Activated CD8-positive, alpha-beta T cell treated with anti-CD3 and anti-CD28 coated beads, Interleukin-2, amount 10 ng/mL, durations not matched to agents 7 days and 5 days (primary cell): ENCODE measurements around the gene BAG3. TPM values are rescaled to one million over a fixed set of nuclear protein-coding genes. Genes with fewer than 3 reads are reported as not detected.
"Not testable (repeated sequence)": the region's sequence is repeated elsewhere in the genome, so short reads cannot be mapped to it uniquely, and the experiment has no call there.

Experiments used
- ATAC-seq: fragments of 150-1000 bp; cut with Tn5 transposase; one replicate; pipeline ENCODE4 v1.10.0; 2021; ENCODE audit warnings: moderate library complexity
- CTCF ChIA-PET: fragments of 350-600 bp; sonication (Branson Sonifier 250); formaldehyde crosslinking; loops from one replicate; lab custom pipeline; 2021; ENCODE audit warnings: antibody characterized with exemption; lab: Charles Lee
- POLR2A ChIA-PET: fragments of 350-600 bp; sonication (Branson Sonifier 250); formaldehyde crosslinking; loops from one replicate; lab custom pipeline; 2021; ENCODE audit warnings: antibody characterized with exemption; lab: Charles Lee
- DNase-seq: peaks from one replicate; pipeline ENCODE4 v3.0.0-alpha.2; 2020
- H3K27ac Mint-ChIP-seq: one replicate; pipeline ENCODE4 v1.8.0; 2021; ENCODE audit warnings: mild to moderate bottlenecking, mixed read lengths
- H3K27me3 Mint-ChIP-seq: one replicate; pipeline ENCODE4 v1.8.0; 2021; ENCODE audit warnings: low read depth, mixed read lengths
- H3K36me3 Mint-ChIP-seq: one replicate; pipeline ENCODE4 v1.8.0; 2021; ENCODE audit warnings: low read depth, mixed read lengths
- H3K4me1 Mint-ChIP-seq: one replicate; pipeline ENCODE4 v1.8.0; 2021; ENCODE audit warnings: low read depth, mixed read lengths
- H3K4me3 Mint-ChIP-seq: one replicate; pipeline ENCODE4 v1.8.0; 2021; ENCODE audit warnings: mild to moderate bottlenecking, mixed read lengths
- H3K9me3 Mint-ChIP-seq: one replicate; pipeline ENCODE4 v1.8.0; 2022; ENCODE audit warnings: mixed read lengths; ENCODE audit not compliant: insufficient read depth
- total RNA-seq, 2 experiments: library from RNA; stranded (reverse); gene quantifications; one replicate each; pipeline ENCODE4 v1.2.3, GENCODE V29; 2021

BAG3 gene
- total RNA-seq, 2 experiments from 2014 or later = 14.2 to 14.7 TPM

DNA sequence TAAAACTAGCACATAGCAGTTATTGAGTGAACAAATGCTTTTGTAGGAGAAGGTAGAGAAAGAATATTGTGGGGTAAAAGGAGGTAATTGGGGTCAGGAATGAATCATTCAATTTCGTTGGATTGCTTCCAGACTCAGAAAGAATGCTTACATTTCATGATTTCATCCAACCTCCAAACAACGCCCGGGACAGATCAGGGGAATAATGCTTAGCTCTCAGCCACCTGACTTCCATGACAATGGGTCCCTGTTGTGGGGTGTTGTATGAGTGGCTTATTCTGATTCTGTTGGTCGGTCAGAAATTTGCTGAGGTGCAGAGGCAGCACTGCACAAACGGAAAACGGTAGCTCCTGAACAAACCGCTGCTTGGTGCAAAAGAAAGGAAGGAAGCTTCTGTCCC is 50.7 kb downstream of the BAG3 start:
- Mint-ChIP-seq H3K27ac (no peak overlapping the region), H3K4me3 (no peak overlapping the region), H3K4me1 (peaks cover 33% of the 10 kb centered on the region), H3K9me3 (peaks cover 15% of the 10 kb centered on the region), H3K27me3 (peaks cover 2% of the 10 kb centered on the region), H3K36me3 (peaks cover 8% of the 10 kb centered on the region)
- DNase-seq (no peak), ATAC-seq (no peak)
- CTCF ChIA-PET = interaction anchor here (1.0 to 2.8 kb wide), 5 partner anchors 15 to 158 kb away, joined by 3 to 18 read pairs (median 4); partner anchors contain the start of gene INPP5F
- POLR2A ChIA-PET = interaction anchor here (1.0 kb wide), 1 partner anchor 23 kb away, joined by 3 read pairs; no protein-coding TSS in a partner anchor

DNA sequence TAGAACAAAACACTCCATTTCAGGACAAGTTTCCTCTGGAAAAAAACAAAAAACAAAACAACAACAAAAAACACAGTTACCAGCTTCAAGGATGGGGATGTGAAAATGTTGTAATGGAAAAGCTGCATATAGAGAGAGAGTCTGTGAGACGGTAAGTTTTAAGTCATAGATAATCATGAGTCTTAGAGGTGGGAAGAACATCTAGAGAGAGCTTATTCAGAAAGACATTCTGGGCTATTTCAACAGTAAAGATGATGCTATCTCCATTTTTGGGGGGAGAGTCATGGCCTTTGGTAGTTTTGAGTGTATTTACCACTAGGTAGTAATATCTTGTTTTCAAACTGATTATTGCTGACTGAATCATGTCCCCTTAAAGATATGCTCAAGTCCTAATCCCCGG is 51.4 kb downstream of the BAG3 start:
- ATAC-seq (no peak), DNase-seq (no peak)
- Mint-ChIP-seq H3K27me3 (peaks cover 2% of the 10 kb centered on the region), H3K36me3 (peaks cover 15% of the 10 kb centered on the region), H3K9me3 (peaks cover 21% of the 10 kb centered on the region), H3K4me1 (peaks cover 33% of the 10 kb centered on the region), H3K27ac (no peak overlapping the region), H3K4me3 (no peak overlapping the region)
- CTCF ChIA-PET = interaction anchor here (1.0 to 2.8 kb wide), 5 partner anchors 15 to 157 kb away, joined by 3 to 18 read pairs (median 4); partner anchors contain the start of gene INPP5F
- POLR2A ChIA-PET = interaction anchor here (1.0 kb wide), 1 partner anchor 23 kb away, joined by 3 read pairs; no protein-coding TSS in a partner anchor

DNA sequence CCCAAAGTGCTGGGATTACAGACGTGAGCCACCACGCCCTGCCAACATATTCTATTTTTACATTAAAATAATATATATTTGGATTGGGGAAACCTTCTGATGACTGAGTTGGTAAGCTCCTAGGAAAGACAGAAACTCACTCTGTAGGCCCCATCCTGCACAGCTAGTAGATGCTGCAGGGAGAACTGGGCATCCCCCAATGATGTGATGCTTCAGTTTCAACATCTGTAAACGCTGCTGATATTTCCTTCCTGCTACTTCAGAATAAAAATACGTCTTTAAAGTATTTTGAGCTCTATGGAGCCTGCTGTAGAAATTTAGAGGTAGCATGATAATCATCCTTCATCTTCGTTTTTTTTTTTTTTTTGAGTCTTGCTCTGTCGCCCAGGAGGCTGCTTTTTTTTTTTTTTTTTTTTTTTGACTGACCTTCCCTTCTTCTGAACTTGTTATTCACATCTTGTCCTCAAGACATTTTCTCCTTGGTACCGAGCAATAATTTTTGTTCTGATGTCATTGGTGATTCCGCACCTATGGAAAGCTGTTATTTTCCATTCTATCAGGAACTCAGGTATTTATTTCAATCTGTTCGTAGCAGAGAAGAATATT is 52.8 kb downstream of the BAG3 start:
- CTCF ChIA-PET = interaction anchor here (0.8 to 3.0 kb wide), 10 partner anchors 9 to 155 kb away, joined by 3 to 25 read pairs (median 4); partner anchors contain the start of gene INPP5F
- H3K9me3 Mint-ChIP-seq = peaks cover 21% of the 10 kb centered on the region
- H3K36me3 Mint-ChIP-seq = peaks cover 15% of the 10 kb centered on the region
- ATAC-seq (no peak), DNase-seq (no peak)
- H3K4me1 Mint-ChIP-seq = peaks cover 33% of the 10 kb centered on the region
- POLR2A ChIA-PET = interaction anchor here (0.6 to 1.2 kb wide), 3 partner anchors 18 to 24 kb away, joined by 3 read pairs; no protein-coding TSS in a partner anchor
- no peak overlapping the region for H3K4me3 Mint-ChIP-seq
- no peaks in the 10 kb centered on the region for H3K27me3 Mint-ChIP-seq
- peak overlapping the region; percentile 86 for H3K27ac Mint-ChIP-seq

DNA sequence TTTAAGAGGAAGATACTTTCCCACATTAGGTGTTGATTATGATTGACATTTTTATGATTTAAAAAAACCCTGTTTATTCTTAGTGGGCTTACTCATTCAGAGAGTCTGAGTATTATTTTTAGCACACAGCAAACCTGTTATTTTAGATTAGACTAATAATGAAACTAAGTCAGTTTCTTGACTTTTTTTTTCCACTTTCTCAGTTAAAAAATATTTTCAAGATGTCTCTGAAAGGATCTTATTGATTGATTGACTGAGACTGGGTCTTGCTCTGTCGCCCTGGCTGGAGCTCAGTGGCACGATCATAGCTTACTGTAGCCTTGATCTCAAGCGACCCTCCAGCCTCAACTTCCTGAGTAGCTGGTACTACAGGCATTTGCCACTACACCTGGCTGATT is 54.3 kb downstream of the BAG3 start:
- Mint-ChIP-seq H3K36me3 (peaks cover 15% of the 10 kb centered on the region), H3K27ac (peak overlapping the region; percentile 86)

DNA sequence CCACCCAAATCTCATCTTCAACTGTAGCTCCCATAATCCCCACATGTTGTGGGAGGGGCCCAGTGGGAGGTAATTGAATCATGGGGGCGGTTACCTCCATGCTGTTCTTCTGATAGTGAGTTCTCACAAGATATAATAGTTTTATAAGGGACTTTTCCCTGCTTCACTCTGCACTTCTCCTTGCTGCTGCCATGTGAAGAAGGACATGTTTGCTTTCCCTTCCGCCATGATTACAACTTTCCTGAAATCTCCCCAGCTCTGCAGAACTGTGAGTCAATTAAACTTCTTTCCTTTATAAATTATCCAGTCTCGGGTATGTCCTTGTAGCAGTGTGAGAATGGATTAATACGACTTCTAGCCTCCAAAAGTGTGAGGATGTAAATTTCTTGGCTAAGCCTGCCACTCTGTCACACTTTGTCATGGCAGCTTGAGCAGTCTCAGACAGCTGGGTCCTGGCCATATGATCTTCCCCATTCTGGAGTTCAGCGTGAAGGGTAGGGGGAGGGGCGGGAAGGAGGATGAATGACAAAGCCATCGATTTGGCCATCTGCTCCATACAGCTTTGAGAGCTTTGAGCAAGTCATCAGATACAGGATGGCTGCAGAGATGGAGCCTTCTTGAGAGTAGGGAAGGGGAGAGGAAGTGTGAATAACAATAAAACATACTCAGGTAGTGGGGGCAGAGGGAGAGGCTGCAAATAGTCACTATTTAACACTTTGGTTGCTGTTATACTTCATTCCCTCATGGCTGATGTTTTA is 55.5 kb downstream of the BAG3 start:
- POLR2A ChIA-PET = interaction anchor here (2.2 kb wide), 1 partner anchor 19 kb away, joined by 20 read pairs; the partner anchor contains the start of gene INPP5F
- Mint-ChIP-seq H3K27me3 (no peaks in the 10 kb centered on the region), H3K4me1 (peaks cover 27% of the 10 kb centered on the region), H3K9me3 (peaks cover 21% of the 10 kb centered on the region), H3K36me3 (peaks cover 18% of the 10 kb centered on the region), H3K27ac (no peak overlapping the region), H3K4me3 (no peak overlapping the region)
- DNase-seq (no peak), ATAC-seq (no peak)
- CTCF ChIA-PET = interaction anchor here (1.4 kb wide), 1 partner anchor 12 kb away, joined by 4 read pairs; no protein-coding TSS in a partner anchor

More for the DNA sequence above, 54.3 kb downstream of the BAG3 start:
- Mint-ChIP-seq H3K9me3 (peaks cover 21% of the 10 kb centered on the region), H3K4me1 (peaks cover 29% of the 10 kb centered on the region), H3K27me3 (no peaks in the 10 kb centered on the region), H3K4me3 (peak overlapping the region; percentile 22)
- ChIA-PET CTCF (interaction anchor here (1.4 to 3.0 kb wide), 4 partner anchors 10 to 21 kb away, joined by 4 to 25 read pairs (median 10); partner anchors contain the start of gene INPP5F), POLR2A (interaction anchor here (0.7 to 2.2 kb wide), 3 partner anchors 9 to 20 kb away, joined by 3 to 20 read pairs (median 3); partner anchors contain the start of gene INPP5F)
- DNase-seq = no peak
- ATAC-seq = peak; percentile 59

DNA sequence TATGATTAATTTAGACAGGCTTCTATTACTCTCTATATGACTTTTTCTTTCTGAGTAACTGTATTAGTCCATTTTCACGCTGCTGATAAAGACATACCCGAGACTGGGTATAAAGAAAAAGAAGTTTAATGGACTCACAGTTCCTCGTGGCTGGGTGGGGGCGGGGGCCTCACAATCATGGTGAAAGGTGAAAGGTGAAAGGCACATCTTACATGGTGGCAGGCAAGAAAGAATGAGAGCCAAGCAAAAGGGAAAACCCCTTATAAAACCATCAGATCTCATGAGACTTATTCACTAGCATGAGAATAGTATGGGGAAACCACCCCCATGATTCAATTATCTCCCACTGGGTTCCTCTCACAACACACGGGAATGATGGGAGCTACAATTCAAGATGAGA is 56.2 kb downstream of the BAG3 start:
- CTCF ChIA-PET, H3K27ac Mint-ChIP-seq, POLR2A ChIA-PET, DNase-seq, ATAC-seq, H3K4me3 Mint-ChIP-seq, H3K27me3 Mint-ChIP-seq: not testable (repeated sequence)
- H3K9me3 Mint-ChIP-seq = peaks cover 21% of the 10 kb centered on the region
- peaks cover 27% of the 10 kb centered on the region for H3K4me1 Mint-ChIP-seq
- H3K36me3 Mint-ChIP-seq = peaks cover 18% of the 10 kb centered on the region

DNA sequence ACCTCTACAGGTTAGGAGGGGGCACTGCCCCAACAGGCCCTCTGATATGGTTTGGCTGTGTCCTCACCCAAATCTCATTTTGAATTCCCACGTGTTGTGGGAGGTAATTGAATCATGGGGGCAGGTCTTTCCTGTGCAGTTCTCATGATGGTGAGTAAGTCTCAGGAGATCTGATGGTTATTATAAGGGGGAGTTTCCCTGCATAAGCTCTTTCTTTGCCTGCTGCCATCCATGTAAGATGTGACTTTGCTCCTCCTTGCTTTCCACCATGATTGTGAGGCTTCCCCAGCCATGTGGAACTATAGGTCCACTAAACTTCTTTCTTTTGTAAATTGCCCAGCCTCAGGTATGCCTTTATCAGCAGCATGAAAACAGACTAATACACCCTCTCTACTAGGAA is 59.8 kb downstream of the BAG3 start:
- DNase-seq, H3K27me3 Mint-ChIP-seq, H3K4me3 Mint-ChIP-seq, ATAC-seq, CTCF ChIA-PET, POLR2A ChIA-PET, H3K27ac Mint-ChIP-seq, H3K4me1 Mint-ChIP-seq: not testable (repeated sequence)
- peaks cover 17% of the 10 kb centered on the region for H3K36me3 Mint-ChIP-seq
- peaks cover 15% of the 10 kb centered on the region for H3K9me3 Mint-ChIP-seq

DNA sequence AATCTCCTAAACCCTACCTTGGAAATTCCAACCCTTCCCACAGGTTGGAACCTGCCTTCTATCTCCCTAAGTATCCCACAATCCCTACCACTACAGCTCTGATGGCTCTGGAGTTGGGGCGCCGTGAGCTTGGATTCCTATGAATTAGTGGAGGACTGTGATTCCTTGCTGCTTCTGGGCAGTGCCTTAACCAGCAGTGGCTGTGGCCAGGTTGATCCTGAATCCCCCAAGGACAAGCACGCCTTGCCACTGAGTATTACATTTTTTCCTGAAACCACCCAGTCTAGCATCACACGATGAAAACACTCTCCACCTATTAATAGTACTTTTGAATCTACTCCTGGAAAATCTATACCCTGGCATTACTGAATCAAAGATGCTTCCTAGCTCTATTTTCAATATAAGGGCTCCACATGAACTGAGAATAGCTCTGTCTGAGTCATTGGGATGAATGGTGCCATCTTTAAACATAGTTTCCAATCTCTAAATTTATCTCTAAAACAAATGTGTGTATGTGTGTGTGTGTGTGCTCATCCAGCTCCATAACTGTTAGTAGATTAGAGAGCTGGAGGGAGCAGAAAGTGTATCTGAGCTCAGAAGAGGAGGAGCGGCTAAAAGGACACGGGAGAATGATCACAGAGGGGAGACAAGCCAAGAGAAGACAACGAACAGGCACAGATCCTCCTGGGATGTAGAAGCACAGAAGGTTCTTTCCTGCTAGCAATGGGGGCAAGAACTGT is 62.7 kb downstream of the BAG3 start:
- H3K9me3 Mint-ChIP-seq = no peaks in the 10 kb centered on the region
- CTCF ChIA-PET = interaction anchor here (0.6 to 1.4 kb wide), 8 partner anchors 10 to 507 kb away, joined by 3 to 5 read pairs (median 4); partner anchors contain the start of genes GRK5 and INPP5F
- H3K36me3 Mint-ChIP-seq = peaks cover 2% of the 10 kb centered on the region
- ATAC-seq (no peak), DNase-seq (no peak)
- H3K27me3 Mint-ChIP-seq = peaks cover 3% of the 10 kb centered on the region
- no peak overlapping the region for H3K4me3 Mint-ChIP-seq
- no peaks in the 10 kb centered on the region for H3K4me1 Mint-ChIP-seq
- no peak overlapping the region for H3K27ac Mint-ChIP-seq
- POLR2A ChIA-PET = interaction anchor here (1.9 kb wide), 1 partner anchor 12 kb away, joined by 8 read pairs; the partner anchor contains the start of gene INPP5F

DNA sequence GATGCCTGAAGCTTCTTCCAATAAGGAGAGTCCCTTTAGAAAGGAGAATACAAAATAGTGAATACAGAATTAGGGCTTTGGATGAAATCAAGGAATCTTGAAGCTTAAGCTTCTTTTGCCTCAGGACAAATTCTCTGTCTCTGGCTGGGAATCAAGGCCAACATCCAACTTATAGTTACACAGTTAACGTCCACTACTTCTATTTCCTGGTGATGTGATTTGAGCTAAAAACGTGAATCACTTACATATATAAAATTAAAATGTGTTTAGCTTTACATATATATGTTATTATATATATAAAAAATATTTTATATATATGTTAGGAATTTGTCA is 63.3 kb downstream of the BAG3 start:
- peaks cover 2% of the 10 kb centered on the region for H3K36me3 Mint-ChIP-seq
- peaks cover 3% of the 10 kb centered on the region for H3K27me3 Mint-ChIP-seq
- POLR2A ChIA-PET = interaction anchor here (1.9 kb wide), 1 partner anchor 12 kb away, joined by 8 read pairs; the partner anchor contains the start of gene INPP5F
- no peak overlapping the region for H3K27ac Mint-ChIP-seq
- no peaks in the 10 kb centered on the region for H3K9me3 Mint-ChIP-seq
- DNase-seq (no peak), ATAC-seq (no peak)
- H3K4me3 Mint-ChIP-seq = no peak overlapping the region
- no peaks in the 10 kb centered on the region for H3K4me1 Mint-ChIP-seq
- CTCF ChIA-PET = interaction anchor here (0.6 to 1.4 kb wide), 8 partner anchors 9 to 508 kb away, joined by 3 to 5 read pairs (median 4); partner anchors contain the start of genes GRK5 and INPP5F

DNA sequence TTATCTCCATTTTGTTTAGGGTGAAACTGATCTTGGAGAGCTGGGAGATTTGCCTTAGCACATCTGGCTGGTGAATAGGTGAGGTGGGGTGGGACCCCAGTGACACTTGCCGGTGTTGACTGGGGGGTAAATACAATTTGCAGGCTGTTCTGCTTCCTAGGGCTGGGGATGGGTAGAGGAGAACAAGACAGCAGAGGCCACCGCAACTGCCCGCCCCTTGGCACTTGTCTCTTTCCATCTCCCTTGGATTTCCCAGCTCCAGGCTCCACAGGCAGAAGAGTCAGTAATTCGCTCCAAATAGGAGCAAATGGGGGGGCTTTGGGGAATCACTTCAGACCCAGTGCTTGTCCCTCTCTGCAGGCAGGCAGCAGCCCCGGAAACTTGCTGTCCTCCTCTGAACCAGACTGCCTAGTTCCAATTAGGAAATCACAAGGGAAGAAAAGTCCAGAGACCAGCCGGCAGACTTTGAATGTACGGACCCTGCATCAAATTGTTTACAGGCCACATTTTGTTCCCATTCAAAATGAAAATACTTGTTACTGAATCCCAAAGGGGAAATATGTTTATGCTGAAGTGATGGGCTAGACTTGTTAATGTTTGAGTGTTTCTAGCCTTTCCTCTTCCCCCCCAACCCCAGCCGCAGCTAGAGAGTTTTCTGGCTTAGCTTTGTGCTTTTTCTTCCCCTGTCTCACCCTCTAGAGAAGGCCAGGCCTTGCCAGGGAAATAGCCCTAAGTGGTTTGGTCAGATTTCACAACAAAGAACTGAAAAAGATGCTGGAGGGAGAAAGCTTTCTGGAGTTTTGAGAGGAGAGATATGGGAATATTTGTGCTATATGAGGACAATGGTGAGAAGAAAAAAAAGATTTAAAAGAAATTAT is 64.7 kb downstream of the BAG3 start:
- ChIA-PET CTCF (interaction anchor here (1.4 to 2.0 kb wide), 2 partner anchors 10 to 29 kb away, joined by 6 to 10 read pairs; partner anchors contain the start of gene INPP5F), POLR2A (interaction anchor here (1.5 kb wide), 1 partner anchor 10 kb away, joined by 4 read pairs; the partner anchor contains the start of gene INPP5F)
- no peak overlapping the region for H3K27ac Mint-ChIP-seq
- DNase-seq (no peak), ATAC-seq (no peak)
- H3K4me1 Mint-ChIP-seq = no peaks in the 10 kb centered on the region
- H3K9me3 Mint-ChIP-seq = no peaks in the 10 kb centered on the region
- H3K27me3 Mint-ChIP-seq = peaks cover 3% of the 10 kb centered on the region
- H3K36me3 Mint-ChIP-seq = no peaks in the 10 kb centered on the region
- no peak overlapping the region for H3K4me3 Mint-ChIP-seq
